ENCODE data around the gene DGKE. TPM values are rescaled to one million over a fixed set of nuclear protein-coding genes. Genes with fewer than 3 reads are reported as not detected.

Gene DGKE
- total RNA-seq, 1 donor from 2014 or later = 5.4 TPM

DNA sequence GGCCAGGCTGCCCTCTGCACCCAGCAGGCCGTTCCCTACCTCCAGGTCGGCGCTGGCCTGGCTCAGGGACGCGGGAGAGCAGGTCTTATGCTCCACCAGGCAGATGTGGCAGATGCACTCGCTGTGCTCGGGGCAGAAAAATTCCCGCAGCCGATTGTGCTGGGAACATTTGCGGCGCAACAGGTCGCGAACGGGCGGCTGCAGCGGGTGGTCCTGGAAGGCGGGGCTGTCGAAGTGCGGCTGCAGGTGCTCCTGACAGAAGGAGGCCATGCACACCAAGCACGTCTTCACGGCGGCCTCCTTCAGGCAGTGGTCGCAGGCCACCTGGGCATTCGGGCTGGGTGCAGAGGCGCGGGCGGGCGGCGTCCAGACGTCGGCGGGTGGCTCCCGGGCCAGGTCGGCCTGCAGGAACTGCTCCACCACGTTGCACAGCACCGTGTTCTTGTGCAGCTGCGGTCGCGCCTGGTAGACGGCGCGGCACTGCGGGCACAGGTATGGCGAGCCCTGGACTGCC is 79.5 kb downstream of the DGKE start:
- H3K27me3 Mint-ChIP-seq (ENCODE audit: low read depth) = peaks cover 6% of the 10 kb centered on the region
- peak overlapping the region; percentile 95 for H3K4me3 Mint-ChIP-seq
- peaks cover 19% of the 10 kb centered on the region for H3K4me1 Mint-ChIP-seq
- TF ChIP-seq, protein P1, sequence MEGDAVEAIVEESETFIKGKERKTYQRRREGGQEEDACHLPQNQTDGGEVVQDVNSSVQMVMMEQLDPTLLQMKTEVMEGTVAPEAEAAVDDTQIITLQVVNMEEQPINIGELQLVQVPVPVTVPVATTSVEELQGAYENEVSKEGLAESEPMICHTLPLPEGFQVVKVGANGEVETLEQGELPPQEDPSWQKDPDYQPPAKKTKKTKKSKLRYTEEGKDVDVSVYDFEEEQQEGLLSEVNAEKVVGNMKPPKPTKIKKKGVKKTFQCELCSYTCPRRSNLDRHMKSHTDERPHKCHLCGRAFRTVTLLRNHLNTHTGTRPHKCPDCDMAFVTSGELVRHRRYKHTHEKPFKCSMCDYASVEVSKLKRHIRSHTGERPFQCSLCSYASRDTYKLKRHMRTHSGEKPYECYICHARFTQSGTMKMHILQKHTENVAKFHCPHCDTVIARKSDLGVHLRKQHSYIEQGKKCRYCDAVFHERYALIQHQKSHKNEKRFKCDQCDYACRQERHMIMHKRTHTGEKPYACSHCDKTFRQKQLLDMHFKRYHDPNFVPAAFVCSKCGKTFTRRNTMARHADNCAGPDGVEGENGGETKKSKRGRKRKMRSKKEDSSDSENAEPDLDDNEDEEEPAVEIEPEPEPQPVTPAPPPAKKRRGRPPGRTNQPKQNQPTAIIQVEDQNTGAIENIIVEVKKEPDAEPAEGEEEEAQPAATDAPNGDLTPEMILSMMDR (conservative IDR thresholded peaks at IDR 0.05) = no peak
- peaks cover 7% of the 10 kb centered on the region for H3K9me3 Mint-ChIP-seq
- no peak overlapping the region for H3K27ac Mint-ChIP-seq (ENCODE audit: unreplicated experiment)
- peak; percentile 5 for DNase-seq (ENCODE audit: low read depth, low spot score)
- peaks cover 11% of the 10 kb centered on the region for H3K36me3 Mint-ChIP-seq (ENCODE audit: low read depth)

DNA sequence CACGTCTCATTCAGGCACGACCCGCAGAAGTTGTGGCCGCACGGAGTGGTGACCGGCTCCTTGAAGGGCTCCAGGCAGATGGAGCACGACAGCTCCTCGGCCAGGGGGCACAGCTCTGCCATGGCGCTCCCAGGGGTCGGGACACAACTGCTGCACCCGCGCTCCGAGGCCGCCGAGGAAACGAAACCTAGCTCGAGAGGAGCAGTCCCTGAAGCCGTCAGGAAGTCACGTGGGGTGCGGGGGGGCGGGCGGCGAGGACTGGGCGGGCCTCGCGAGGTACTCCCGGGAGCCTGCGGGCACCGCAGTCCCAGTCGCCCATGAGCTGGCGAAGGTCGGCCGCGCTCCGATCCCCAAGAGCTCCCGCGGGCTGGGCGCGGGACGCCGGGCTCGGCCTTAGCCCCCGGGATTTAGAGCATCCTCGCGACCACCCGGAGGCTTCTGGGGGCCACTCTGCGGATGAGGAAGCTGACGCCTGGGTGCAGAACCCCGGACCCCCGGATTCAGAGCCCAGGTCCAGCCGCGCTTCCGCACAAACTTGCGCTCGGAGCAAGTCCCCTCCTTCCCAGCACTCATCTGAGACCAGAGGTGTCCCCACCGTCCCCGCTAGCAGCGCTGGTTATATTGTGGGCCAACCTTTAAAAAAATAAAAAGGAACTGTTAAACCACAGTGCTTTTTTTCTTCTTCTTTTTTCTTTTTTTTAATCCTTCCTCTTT is 80.1 kb downstream of the DGKE start, which contains the start of gene TRIM25:
Gene TRIM25 (minus strand): TSS at position 183 of the 714 bp plus-strand sequence. CDS start 61 bp downstream, at position 122.
- H3K4me1 Mint-ChIP-seq = peaks cover 19% of the 10 kb centered on the region
- TF ChIP-seq, protein P1 (conservative IDR thresholded peaks at IDR 0.05) = no peak
- H3K27me3 Mint-ChIP-seq (ENCODE audit: low read depth) = peaks cover 6% of the 10 kb centered on the region
- H3K36me3 Mint-ChIP-seq (ENCODE audit: low read depth) = peaks cover 8% of the 10 kb centered on the region
- peak within 1 kb of the TSS; percentile 95 for H3K4me3 Mint-ChIP-seq
- H3K27ac Mint-ChIP-seq (ENCODE audit: unreplicated experiment) = peak within 1 kb of the TSS; percentile 54
- peak; percentile 56 for DNase-seq (ENCODE audit: low read depth, low spot score)
- H3K9me3 Mint-ChIP-seq = peaks cover 12% of the 10 kb centered on the region

DNA sequence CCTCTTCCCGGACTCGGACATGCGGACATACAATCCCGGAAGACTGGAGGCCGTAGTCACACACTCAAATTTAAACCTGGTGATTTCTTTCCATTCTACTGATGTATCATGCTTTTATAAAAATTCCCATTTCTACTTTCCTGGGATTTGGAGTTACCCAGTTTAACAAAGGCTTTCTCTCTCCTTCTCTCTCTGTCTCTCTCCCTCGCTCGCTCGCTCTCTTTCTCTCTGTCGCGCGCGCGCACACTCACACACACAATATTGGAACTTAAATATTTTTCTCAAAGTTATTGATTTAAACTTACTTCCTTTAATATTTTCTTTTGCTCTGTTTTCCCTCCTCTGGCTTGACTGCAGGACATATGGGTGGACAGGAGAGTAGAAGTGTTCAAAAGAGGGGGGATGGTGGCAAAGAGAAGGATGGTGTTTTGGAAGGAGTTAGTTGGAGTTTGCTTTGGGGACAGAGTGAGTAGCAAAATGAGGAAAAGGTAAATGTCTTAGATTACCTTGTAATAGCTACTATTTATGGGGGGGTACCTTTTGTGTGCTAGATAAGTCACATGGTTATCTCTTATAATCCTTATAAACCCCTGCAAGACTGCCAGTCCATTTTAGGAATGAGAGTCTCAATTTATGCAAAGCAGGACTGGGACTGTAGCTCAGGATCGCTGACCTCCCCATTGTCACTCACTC is 80.8 kb downstream of the DGKE start:
- Mint-ChIP-seq H3K36me3 (ENCODE audit: low read depth) (peaks cover 8% of the 10 kb centered on the region), H3K4me1 (peaks cover 19% of the 10 kb centered on the region), H3K4me3 (peak overlapping the region; percentile 95), H3K27me3 (ENCODE audit: low read depth) (peaks cover 6% of the 10 kb centered on the region), H3K27ac (ENCODE audit: unreplicated experiment) (peak overlapping the region; percentile 54), H3K9me3 (peaks cover 14% of the 10 kb centered on the region)
- TF ChIP-seq, protein P1 (conservative IDR thresholded peaks at IDR 0.05) = no peak
- DNase-seq (ENCODE audit: low read depth, low spot score) = no peak

DNA sequence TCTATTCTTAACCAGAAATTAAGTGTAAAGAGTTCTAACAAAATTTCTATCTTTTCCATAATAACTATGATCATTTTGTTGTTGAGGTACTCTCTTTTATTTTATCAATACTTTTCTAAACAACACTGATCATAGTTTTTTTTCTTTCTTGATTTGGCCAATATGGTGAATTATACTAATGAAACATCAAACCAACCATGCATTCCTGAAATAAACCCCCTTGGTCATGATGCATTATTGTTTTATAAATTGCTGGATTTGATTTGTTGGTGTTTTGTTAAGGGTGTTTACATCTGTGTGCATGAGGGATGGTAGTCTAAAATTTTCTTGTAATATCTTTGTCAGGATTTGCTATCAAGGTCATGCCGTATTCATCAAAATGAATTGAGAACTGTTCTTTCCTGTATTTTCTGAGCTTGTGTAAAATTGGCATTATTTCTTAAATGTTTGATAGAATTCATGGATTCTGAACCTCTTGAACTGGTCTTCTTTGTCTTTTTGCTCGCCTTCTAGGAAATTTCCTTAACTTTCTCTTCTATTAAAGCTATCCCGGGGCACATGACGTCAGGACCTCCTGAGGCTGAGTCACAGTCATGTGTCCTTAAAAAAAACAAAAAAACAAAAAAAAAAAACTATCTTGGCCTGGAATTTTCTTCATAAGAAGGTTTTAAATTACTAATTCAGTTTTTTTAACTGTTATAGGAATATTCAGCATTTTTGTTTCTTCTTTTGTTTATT is 83.8 kb downstream of the DGKE start:
- TF ChIP-seq, protein P1 (conservative IDR thresholded peaks at IDR 0.05) = no peak
- Mint-ChIP-seq H3K36me3 (ENCODE audit: low read depth) (peaks cover 8% of the 10 kb centered on the region), H3K9me3 (peaks cover 19% of the 10 kb centered on the region), H3K4me3 (peak overlapping the region; percentile 42), H3K27ac (ENCODE audit: unreplicated experiment) (no peak overlapping the region), H3K4me1 (peaks cover 12% of the 10 kb centered on the region), H3K27me3 (ENCODE audit: low read depth) (peaks cover 6% of the 10 kb centered on the region)
- DNase-seq (ENCODE audit: low read depth, low spot score) = no peak

DNA sequence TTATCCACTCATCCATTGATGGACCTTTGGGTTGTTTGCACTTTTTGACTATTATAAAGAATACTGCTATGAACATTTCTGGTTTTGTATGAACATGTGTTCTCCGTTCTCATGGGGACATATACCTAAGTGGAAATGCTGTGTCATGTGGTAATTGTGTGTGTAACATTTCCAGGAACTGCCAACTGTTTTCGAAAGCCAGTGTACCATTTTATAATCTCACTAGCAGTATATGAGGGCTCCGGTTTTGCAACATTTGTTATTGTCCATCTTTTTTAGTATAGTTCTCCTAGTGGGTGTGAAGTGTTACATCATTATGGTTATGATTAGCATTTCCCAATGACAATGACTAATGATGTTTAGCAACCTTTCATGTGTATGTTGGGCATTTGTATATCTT is 85.0 kb downstream of the DGKE start:
- Mint-ChIP-seq H3K9me3 (peaks cover 19% of the 10 kb centered on the region), H3K27ac (ENCODE audit: unreplicated experiment) (no peak overlapping the region), H3K27me3 (ENCODE audit: low read depth) (peaks cover 6% of the 10 kb centered on the region), H3K36me3 (ENCODE audit: low read depth) (peaks cover 8% of the 10 kb centered on the region), H3K4me3 (peak overlapping the region; percentile 17), H3K4me1 (peaks cover 12% of the 10 kb centered on the region)
- TF ChIP-seq, protein P1 (conservative IDR thresholded peaks at IDR 0.05) = no peak
- DNase-seq (ENCODE audit: low read depth, low spot score) = no peak
